Measurements from ENCODE around the gene GOPC.

GRCh38 chr6:117603821-117604220 is 1.5 kb upstream of the GOPC start:
- no peak for TF ChIP-seq POLR2A (IDR thresholded peaks at IDR 0.05; ENCODE audit: low read depth, low read length)
- no peak for TF ChIP-seq RAD21 (IDR thresholded peaks at IDR 0.05; ENCODE audit: low read length)
- TF ChIP-seq, protein P1, sequence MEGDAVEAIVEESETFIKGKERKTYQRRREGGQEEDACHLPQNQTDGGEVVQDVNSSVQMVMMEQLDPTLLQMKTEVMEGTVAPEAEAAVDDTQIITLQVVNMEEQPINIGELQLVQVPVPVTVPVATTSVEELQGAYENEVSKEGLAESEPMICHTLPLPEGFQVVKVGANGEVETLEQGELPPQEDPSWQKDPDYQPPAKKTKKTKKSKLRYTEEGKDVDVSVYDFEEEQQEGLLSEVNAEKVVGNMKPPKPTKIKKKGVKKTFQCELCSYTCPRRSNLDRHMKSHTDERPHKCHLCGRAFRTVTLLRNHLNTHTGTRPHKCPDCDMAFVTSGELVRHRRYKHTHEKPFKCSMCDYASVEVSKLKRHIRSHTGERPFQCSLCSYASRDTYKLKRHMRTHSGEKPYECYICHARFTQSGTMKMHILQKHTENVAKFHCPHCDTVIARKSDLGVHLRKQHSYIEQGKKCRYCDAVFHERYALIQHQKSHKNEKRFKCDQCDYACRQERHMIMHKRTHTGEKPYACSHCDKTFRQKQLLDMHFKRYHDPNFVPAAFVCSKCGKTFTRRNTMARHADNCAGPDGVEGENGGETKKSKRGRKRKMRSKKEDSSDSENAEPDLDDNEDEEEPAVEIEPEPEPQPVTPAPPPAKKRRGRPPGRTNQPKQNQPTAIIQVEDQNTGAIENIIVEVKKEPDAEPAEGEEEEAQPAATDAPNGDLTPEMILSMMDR (conservative IDR thresholded peaks at IDR 0.05; ENCODE audit: low read depth, low read length) = no peak
- TF ChIP-seq SMC3 (IDR thresholded peaks at IDR 0.05; ENCODE audit: low read depth, low read length) = no peak
